ENCODE measurements around the gene ADAD2.

- TF ChIP-seq TAF1 (IDR thresholded peaks at IDR 0.05; ENCODE audit: borderline replicate concordance, insufficient read depth, low read length) (no peak), POLR2AphosphoS5 (IDR thresholded peaks at IDR 0.05; ENCODE audit: low read depth, low read length) (no peak), REST (IDR thresholded peaks at IDR 0.05; ENCODE audit: insufficient read depth in 1 of 2, low read depth in 2 of 2, low read length in 2 of 2) (no peak), FOXP2 (optimal IDR thresholded peaks at IDR 0.05; ENCODE audit: borderline replicate concordance, extremely low read depth, extremely low read length, insufficient read depth) (no peak), SIN3A (IDR thresholded peaks at IDR 0.05; ENCODE audit: borderline replicate concordance, insufficient read depth, low read length) (no peak)
These were observed 42.0 kb downstream of the ADAD2 start for GRCh38 chr16:84232969-84233368.

All from PFSK-1 (cell line).